GM21367 (cell line): ENCODE measurements around the gene CBARP.

Experiments used
- ATAC-seq: cut with Tn5 transposase; IDR thresholded peaks from one replicate; pipeline ENCODE4 v1.9.1; 2021; ENCODE audit not compliant: unreplicated experiment

The CBARP gene, protein sequence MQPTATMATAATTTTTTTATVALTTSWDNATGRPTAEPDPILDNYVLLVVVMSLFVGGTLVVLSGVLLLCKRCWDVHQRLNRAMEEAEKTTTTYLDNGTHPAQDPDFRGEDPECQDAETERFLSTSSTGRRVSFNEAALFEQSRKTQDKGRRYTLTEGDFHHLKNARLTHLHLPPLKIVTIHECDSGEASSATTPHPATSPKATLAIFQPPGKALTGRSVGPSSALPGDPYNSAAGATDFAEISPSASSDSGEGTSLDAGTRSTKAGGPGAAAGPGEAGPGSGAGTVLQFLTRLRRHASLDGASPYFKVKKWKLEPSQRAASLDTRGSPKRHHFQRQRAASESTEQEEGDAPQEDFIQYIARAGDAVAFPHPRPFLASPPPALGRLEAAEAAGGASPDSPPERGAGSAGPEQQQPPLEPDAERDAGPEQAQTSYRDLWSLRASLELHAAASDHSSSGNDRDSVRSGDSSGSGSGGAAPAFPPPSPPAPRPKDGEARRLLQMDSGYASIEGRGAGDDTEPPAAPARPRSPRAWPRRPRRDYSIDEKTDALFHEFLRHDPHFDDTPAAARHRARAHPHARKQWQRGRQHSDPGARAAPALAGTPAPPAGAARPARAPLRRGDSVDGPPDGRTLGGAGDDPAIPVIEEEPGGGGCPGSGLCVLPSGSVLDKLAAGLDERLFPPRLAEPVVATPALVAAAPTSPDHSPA

GRCh38 chr19:1237754-1238368, at the start of gene CBARP:
Gene CBARP (minus strand): TSS chr19:1238005. CDS start chr19:1236100, 1,905 bp downstream.
- no peak for ATAC-seq

DNA sequence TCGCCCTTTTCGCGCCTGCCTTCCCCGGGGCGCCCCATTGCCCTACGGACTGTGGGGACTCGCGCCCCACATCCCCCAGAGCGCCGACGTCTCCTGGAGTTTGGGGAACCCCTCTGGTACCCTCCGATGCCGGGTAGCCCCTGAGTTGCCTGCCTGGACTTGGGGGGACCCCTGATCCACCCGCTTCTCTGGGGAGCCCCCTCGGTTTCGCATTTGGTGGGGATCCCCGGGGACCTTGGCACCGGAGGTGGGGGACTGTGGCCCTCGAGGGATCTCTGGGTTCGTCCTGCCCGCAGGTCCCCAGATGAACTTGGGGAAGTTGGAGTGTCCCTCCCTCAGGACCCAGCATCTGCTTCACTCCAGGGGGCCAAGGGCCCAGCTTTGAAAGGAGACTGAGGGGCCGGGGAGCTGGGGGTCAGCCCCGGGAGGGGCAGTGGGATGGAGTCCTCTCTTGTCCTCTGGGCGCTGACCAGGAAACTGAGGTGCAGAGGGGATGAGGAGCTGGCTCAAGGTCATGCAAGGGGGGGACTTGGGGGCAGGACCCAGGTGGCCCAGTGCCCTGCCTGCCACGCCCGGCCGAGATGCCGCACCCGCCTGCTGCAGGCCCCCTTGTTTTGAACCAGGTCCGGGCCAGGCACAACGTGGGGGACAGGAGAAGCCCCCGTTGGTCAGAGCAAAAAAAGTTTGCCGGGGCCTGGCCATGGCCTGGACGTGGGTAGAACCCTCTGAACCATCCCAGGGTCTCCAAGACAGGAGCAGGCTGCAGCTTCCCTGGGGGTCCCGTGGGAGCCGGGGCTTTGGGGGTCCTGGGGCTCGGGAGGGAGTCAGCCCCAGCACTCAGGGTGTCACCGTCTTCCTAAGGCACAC, 48.9 kb upstream of the CBARP start:
- no peak for ATAC-seq

DNA sequence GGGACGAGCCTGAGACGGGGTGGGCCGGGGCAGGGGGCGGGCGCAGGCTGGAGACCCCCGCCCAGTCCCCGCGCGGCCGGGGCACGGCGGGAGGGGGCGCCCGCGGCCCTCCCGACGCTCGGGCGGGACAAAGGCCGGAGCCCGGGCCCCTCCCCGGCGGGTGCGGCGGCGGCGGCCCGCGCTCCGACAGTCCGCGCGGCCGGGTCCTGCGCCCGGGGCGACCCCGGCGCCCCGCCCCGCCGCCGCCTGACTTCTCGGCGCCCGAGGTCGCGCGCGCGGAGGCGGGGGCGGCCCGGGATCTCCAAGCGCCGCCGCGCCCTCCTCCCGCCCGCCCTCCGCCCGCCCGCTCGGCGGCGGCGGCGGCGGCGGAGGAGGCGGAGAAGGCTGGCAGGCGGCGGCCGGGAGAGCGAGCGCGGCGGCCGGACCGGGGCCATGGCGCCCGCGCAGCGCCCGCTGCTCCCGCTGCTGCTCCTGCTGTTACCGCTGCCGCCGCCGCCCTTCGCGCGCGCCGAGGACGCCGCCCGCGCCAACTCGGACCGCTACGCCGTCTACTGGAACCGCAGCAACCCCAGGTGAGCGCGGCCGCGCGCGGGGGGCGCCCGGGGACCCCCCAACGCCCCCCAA, 48.0 kb upstream of the CBARP start, which contains the start of gene EFNA2:
EFNA2 (plus strand) TSS at position 137 of the 624 bp plus-strand sequence; CDS start at position 433, 296 bp downstream.
- no peak for ATAC-seq

DNA sequence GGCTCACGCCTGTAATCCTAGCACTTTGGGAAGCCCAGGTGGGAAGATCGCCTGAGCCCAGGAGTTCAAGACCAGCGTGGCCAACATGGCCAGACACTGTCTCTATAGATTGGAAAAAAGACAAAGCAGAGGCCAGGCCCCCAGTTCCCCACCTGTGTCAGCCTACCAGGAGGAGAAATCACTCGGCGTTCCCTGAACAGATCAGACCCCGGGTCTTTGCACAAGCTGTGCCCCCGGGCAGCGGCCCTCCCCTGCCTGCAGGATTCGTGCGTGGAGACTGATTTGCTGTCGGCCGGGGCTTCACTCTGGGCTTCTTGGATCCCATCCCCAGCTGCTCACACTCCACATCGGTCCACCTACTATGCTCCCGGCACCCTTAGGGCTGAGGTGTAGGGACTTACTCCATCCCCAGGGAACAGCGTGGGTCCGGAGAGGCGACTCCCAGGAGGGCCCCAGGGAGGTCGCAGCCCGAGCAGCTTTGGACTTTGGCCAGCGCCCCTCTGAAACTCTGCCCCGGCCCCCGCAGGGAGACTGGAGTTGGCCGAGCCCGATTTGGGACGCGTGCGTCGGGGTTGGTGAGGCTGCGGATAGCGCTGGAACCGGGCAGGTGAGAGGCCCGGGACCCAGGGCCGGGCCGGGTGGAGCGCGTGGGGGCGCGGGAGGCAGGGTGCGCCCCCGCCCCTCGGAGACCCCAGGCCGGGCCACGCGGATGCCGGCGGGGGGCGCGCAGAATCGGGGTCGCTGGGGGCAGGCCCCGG, 47.4 kb upstream of the CBARP start:
- no peak for ATAC-seq

- ATAC-seq, result no peak
Measured at GRCh38 chr19:1284293-1284978, 46.6 kb upstream of the CBARP start.

DNA sequence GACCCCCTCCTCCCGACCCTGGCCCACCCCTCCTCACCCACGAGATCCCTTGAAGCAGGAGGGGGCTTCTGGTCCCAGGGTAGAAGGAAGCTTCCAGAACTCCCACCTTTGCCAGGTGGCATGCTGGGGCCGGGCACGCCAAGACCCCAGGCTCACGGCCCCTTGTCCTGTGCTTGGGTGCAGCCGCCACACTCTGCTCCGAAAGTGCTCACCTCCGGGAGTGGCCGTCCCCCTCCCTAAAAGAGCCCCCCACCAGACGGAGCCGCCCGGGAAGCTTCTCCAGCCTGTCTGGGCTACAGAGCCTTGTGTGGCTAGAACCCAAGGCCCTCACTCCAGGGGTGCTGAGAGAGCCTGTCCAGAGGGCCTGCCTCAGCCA, 46.1 kb upstream of the CBARP start:
- no peak for ATAC-seq

- no peak for ATAC-seq
Measured at GRCh38 chr19:1283207-1283916, 45.6 kb upstream of the CBARP start.

DNA sequence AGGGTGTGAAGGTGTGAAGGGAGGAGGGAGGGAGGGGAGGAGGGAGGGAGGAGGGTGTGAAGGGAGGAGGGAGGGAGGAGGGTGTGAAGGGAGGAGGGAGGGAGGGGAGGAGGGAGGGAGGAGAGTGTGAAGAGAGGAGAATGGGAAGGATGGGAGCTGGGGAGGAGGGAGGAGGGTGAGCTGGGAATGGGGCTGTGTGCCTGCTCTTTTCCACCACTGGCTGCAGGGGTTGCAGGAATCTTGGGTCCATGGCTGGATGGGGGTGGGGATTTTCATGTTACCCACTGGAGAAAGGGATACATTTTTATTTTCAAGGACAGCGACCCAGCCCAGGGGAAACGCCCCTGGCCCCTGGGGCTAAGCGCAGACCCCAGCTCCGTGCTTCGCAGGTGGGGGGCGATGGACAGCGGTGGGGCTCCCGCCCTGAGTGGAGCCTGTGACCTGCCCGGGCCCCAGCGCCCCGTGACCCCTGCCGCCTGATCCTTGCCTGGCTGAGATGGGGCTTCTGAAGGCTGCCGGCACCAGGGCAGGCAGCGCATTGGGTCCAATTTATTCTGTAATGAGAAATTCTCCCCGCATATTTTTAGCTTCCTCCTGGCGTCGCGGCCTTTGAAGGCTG, 44.9 kb upstream of the CBARP start:
- no peak for ATAC-seq

- ATAC-seq, result no peak
Measured at GRCh38 chr19:1281569-1282287, 43.9 kb upstream of the CBARP start.

GRCh38 chr19:1280636-1281568, 43.1 kb upstream of the CBARP start:
- no peak for ATAC-seq

GRCh38 chr19:1279782-1280341, 42.1 kb upstream of the CBARP start:
- no peak for ATAC-seq

DNA sequence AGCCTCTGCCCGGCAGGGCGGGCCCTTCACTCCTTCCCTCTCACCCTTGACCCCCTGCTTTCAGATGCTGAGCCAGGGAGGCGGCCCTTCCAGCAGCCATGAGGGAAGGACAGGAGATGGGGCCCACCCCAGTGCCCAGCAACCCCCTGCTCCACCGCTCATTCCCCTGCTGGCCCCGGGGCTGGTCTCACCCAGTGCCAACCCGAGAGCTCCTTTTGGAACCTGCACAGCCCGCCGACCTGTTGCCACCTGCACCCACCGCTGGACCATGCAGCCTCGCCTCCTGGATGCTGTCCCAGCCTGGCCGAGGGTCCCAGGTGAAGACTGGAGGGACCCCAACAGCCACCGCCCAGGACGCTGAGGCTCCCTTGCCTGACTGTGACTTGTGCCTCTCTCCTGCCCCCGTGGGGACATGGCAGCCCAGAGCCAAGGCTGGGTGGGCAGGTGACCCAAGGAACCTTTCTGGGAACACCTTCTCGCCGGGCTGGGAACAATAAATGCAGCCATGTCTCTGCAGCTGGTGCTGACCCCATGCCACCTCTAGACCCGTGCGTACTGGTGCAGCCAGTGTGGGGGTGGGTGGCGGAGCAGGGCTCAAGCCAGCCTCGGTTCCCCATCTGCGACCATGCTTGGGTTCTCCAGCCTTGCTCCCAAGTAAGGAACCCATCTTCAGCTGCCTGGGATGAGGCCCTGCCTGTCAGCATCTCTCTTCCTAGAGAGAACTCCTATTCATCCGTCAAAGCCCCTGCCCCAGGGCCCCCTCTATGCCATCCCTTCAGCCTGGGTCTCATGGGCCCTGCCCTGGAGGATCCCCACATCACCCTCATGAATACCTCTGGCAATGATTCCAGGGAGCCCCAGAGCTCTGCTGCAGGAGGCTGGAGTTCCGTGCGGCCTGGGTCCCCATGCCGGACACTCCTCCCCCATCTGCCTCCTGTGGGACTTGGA, 41.2 kb upstream of the CBARP start:
- no peak for ATAC-seq

DNA sequence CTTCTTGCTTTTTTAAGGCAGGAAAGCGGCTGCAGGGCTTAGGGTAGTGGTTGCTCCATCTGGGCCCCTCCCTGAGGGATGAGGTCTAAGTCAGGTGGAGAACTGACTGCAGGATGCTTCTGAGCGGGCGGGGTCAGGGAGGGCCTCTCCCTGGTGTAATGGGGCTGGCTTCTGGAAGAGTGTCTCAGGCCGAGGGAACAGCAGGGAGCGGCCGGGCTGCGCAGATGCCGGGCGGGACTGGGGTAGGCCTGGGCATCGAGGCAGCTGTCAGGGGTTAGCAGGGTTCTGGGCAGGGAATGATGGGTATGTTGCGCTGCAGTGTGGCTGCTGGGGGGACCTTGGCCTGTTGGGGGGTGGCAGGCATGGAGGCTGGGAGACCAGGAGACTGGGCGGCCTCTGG, 40.3 kb upstream of the CBARP start:
- no peak for ATAC-seq

DNA sequence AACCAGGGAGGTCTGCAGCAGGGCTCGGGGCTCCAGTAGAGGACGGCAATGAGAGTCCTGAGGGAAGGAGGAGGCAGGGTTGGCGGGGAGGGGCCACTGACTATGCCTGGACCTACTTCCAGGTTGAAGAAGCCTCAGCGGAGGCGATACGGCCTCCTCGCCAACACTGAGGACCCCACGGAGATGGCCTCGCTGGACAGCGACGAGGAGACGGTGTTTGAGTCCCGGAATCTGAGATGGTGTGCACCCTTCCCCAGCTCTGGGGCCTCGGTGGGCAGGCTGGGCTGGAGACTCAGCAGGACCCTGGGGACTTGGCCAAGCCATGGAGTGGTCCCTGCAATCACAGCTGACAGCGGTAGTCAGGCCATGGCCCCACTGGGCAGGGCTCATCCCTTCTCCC, 39.3 kb upstream of the CBARP start:
- no peak for ATAC-seq

GRCh38 chr19:1276628-1277022, 38.8 kb upstream of the CBARP start:
- no peak for ATAC-seq
